GM23338 (cell line): ENCODE measurements around the gene CACNA2D3. TPM values are rescaled to one million over a fixed set of nuclear protein-coding genes. Genes with fewer than 3 reads are reported as not detected.

Experiments used
- ATAC-seq: fragments of 200-7000 bp; cut with Tn5 transposase; 3 replicates; pipeline ENCODE4 v1.9.1; 2020
- DNase-seq: peaks from one replicate; pipeline ENCODE4 v3.0.0-alpha.2; 2015; ENCODE audit warnings: low spot score
- H2AFZ ChIP-seq: fragments of 200-600 bp; sonication (generic); 2 replicates; pipeline ENCODE4 v1.8.0; 2016; ENCODE audit warnings: antibody characterized with exemption, mild to moderate bottlenecking, moderate library complexity
- H3F3A ChIP-seq: fragments of 200-600 bp; sonication (generic); replicated peaks from 2 replicates; pipeline ENCODE4 v1.8.0; 2017; ENCODE audit warnings: antibody characterized with exemption, mixed run types, low read depth
- H3K27ac ChIP-seq: fragments of 200-600 bp; sonication (generic); 2 replicates; pipeline ENCODE4 v1.6.1; 2016; ENCODE audit warnings: low read depth
- H3K27me3 ChIP-seq: fragments of 200-600 bp; sonication (generic); 2 replicates; pipeline ENCODE4 v1.8.0; 2016; ENCODE audit warnings: mild to moderate bottlenecking, mixed run types, moderate library complexity; ENCODE audit not compliant: insufficient read depth
- H3K36me3 ChIP-seq: fragments of 200-600 bp; sonication (generic); 2 replicates; pipeline ENCODE4 v1.8.0; 2016; ENCODE audit warnings: mild to moderate bottlenecking; ENCODE audit not compliant: insufficient read depth
- H3K4me1 ChIP-seq: fragments of 200-600 bp; sonication (generic); 2 replicates; pipeline ENCODE4 v1.8.0; 2016; ENCODE audit warnings: mild to moderate bottlenecking, moderate library complexity; ENCODE audit not compliant: insufficient read depth
- H3K4me2 ChIP-seq: fragments of 200-600 bp; sonication (generic); 2 replicates; pipeline ENCODE4 v1.7.1; 2017; ENCODE audit warnings: mixed run types
- H3K4me3 ChIP-seq: fragments of 200-600 bp; sonication (generic); 2 replicates; pipeline ENCODE4 v1.6.1; 2016; ENCODE audit warnings: mixed run types
- H3K79me2 ChIP-seq: fragments of 200-600 bp; sonication (generic); replicated peaks from 2 replicates; pipeline ENCODE4 v1.8.0; 2017; ENCODE audit warnings: mild to moderate bottlenecking; ENCODE audit not compliant: insufficient read depth
- H3K9me2 ChIP-seq: fragments of 200-600 bp; sonication (generic); 2 replicates; pipeline ENCODE4 v1.8.0; 2017; ENCODE audit not compliant: insufficient read depth
- H4K20me1 ChIP-seq: fragments of 200-600 bp; sonication (generic); replicated peaks from 2 replicates; pipeline ENCODE4 v1.8.0; 2017; ENCODE audit warnings: mild to moderate bottlenecking; ENCODE audit not compliant: insufficient read depth
- H3K27ac Mint-ChIP-seq: 2 replicates; pipeline ENCODE4 v1.8.0; 2020; ENCODE audit warnings: inconsistent platforms, mild to moderate bottlenecking, moderate library complexity, mixed read lengths
- H3K27me3 Mint-ChIP-seq: 3 replicates; pipeline ENCODE4 v1.8.0; 2022; ENCODE audit warnings: low read depth, mild to moderate bottlenecking, moderate library complexity, mixed read lengths, inconsistent platforms; ENCODE audit not compliant: insufficient read depth, poor library complexity
- H3K36me3 Mint-ChIP-seq: 3 replicates; pipeline ENCODE4 v1.8.0; 2021; ENCODE audit warnings: low read depth, mild to moderate bottlenecking, inconsistent platforms, moderate library complexity, mixed read lengths
- H3K4me1 Mint-ChIP-seq: 3 replicates; pipeline ENCODE4 v1.8.0; 2020; ENCODE audit warnings: mild to moderate bottlenecking, inconsistent platforms, mixed read lengths
- H3K4me3 Mint-ChIP-seq: 3 replicates; pipeline ENCODE4 v1.8.0; 2021; ENCODE audit warnings: moderate library complexity, mild to moderate bottlenecking, inconsistent platforms, mixed read lengths
- H3K9me3 Mint-ChIP-seq: 3 replicates; pipeline ENCODE4 v1.8.0; 2020; ENCODE audit warnings: moderate library complexity, mild to moderate bottlenecking, inconsistent platforms, mixed read lengths
- CTCF ChIP-seq, 2 experiments: fragments of 200-600 bp in 1 of 2; sonication (generic) in 1 of 2; conservative IDR thresholded peaks; 2 replicates each; pipeline versions ENCODE4 v1.5.1 to v1.6.1; 2016 to 2017; ENCODE audit warnings: antibody characterized with exemption in 2 of 2, low read depth in 2 of 2, mild to moderate bottlenecking in 2 of 2, moderate library complexity in 1 of 2
- ETS1 ChIP-seq: IDR thresholded peaks from 2 replicates; pipeline ENCODE4 v1.6.1; 2016; ENCODE audit warnings: antibody characterized with exemption
- EZH2phosphoT487 ChIP-seq: fragments of 200-600 bp; sonication (generic); IDR thresholded peaks from one replicate; pipeline ENCODE4 v1.8.1; 2018; ENCODE audit warnings: antibody characterized with exemption; ENCODE audit not compliant: unreplicated experiment
- JUNB ChIP-seq: IDR thresholded peaks from one replicate; pipeline ENCODE4 v1.6.1; 2016; ENCODE audit warnings: antibody characterized with exemption; ENCODE audit not compliant: unreplicated experiment
- REST ChIP-seq: IDR thresholded peaks from one replicate; pipeline ENCODE4 v1.6.1; 2018; ENCODE audit warnings: antibody characterized with exemption; ENCODE audit not compliant: unreplicated experiment
- STAT1 ChIP-seq: IDR thresholded peaks from one replicate; pipeline ENCODE4 v1.6.1; 2016; ENCODE audit warnings: antibody characterized with exemption; ENCODE audit not compliant: unreplicated experiment
- ZNF462 ChIP-seq: fragments of 250-450 bp; sonication (Bioruptor Pico); IDR thresholded peaks from 2 replicates; pipeline ENCODE4 v1.5.0; 2020; ENCODE audit warnings: mild to moderate bottlenecking, moderate library complexity
- polyA plus RNA-seq: library from polyadenylated mRNA; unstranded; fragments of >200 nt; fragmentation: Nextera tagmentation; extraction: Ambion mirVana; gene quantifications from 2 replicates; pipeline ENCODE4 v1.2.1, GENCODE V29; 2016
- total RNA-seq: library from RNA; depleted of rRNA; stranded (reverse); fragments of >200 nt; shearing (Covaris generic); gene quantifications from 2 replicates; pipeline ENCODE4 v1.2.3, GENCODE V29; 2014

The CACNA2D3 gene
- total and polyA plus RNA-seq, 2 experiments from 2014 or later, result 2.2 to 2.3 TPM

DNA sequence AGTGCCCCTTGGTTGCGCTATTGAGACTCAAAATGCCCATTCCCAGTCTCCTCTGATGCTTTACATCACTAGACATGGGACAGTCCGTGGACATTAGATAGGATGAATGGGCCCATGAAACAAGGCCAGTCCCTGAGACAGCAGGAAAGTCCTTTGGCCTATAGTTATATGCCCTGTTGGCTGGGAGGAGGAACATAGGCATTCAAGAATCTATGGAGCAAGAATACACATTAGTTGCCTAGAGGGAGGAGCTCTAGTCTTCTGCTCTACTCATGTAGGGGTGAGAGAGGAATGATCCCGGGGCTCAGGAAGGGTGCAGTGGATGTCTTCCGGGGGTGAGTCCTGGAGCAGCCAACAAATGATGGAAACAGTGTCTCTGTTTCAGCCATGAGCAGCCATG is 863.5 kb downstream of the CACNA2D3 start:
- H3K36me3 ChIP-seq, result no peaks in the 10 kb centered on the region
- no peaks in the 10 kb centered on the region for H3F3A ChIP-seq
- no peaks in the 10 kb centered on the region for H3K79me2 ChIP-seq
- TF ChIP-seq REST (no peak), EZH2phosphoT487 (no peak), STAT1 (no peak), ZNF462 (no peak), CTCF (conservative IDR thresholded peaks at IDR 0.05; ENCODE audit: low read depth in 2 of 2) (no peak), ETS1 (no peak), JUNB (no peak)
- H3K4me1 ChIP-seq, result peaks cover 10% of the 10 kb centered on the region
- no peak for ATAC-seq
- H2AFZ ChIP-seq, result no peak overlapping the region
- no peak for DNase-seq
- H3K27ac ChIP-seq, result no peak overlapping the region
- H3K4me3 ChIP-seq, result no peak overlapping the region
- Mint-ChIP-seq H3K4me3 (no peak overlapping the region), H3K27ac (no peak overlapping the region), H3K27me3 (no peaks in the 10 kb centered on the region), H3K4me1 (peaks cover 23% of the 10 kb centered on the region), H3K9me3 (no peaks in the 10 kb centered on the region), H3K36me3 (no peaks in the 10 kb centered on the region)
- H3K4me2 ChIP-seq, result no peak overlapping the region
- peaks cover 19% of the 10 kb centered on the region for H3K9me2 ChIP-seq
- no peaks in the 10 kb centered on the region for H3K27me3 ChIP-seq
- no peaks in the 10 kb centered on the region for H4K20me1 ChIP-seq
